Left hindlimb (tissue), 1 donor: ENCODE data around the gene ACAD11.

Experiments used
- DNase-seq: peaks from one replicate; pipeline ENCODE4 v3.0.0-alpha.2; 2018

Gene ACAD11

GRCh38 chr3:132549890-132550578, 109.6 kb downstream of the ACAD11 start:
- DNase-seq: no peak

DNA sequence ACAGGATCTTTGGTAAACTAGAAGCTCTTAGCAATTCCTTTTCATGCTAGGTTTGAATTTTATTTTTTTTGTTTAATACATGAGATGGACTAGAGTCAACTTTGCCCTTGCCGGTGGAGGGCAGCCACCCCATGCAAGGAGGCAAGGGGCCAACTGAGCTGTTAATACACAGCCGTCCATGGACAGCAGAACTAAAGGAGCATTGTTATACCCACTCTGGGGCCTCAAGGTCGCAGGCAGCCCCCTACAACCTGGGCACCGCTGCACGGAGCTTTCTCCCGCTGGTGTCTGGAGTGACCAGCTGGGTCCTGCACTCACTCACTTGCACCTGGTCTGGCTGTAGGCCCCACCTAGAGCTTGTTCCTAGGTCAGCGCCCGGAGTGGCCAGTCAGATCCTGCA, 110.4 kb downstream of the ACAD11 start:
- DNase-seq: no peak

DNA sequence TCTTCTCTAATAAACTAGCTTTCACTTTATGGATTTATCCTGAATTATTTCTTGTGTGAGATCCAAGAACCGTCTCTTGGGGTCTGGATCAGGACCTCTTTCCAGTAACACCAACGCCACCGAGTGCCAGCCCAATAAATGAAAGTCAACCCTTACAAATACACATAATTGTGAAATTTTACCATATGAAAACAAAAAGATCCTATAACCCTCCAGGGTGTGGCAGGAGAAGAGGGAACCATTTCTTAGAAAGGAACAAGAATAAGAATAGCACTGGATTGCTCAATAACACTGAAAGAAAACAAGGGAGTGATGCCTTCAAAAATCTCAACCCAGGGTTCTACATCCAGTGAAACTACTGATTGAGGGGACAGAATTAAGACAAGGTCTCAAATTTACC, 114.1 kb downstream of the ACAD11 start:
- DNase-seq: no peak

DNA sequence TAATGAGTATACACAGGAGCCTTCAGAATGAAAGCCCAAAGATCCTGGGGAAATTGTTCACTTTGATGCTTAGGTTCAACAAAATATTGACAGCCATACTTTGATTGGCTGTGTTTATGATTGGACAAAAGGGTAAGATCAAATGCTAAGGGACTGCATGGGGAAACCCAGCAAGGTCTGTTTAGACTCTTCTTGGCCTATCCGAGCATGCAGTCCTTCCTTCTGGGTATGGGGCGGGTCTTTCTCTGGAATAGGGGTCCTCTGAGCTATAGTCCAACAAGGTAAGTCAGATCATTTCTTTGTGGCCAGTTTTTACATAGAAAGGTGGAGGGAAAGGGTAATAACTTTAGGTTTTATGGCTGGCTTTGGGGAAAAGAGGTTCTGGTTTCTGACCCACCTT, 115.5 kb downstream of the ACAD11 start:
- DNase-seq: no peak

GRCh38 chr3:132543011-132543739, 116.4 kb downstream of the ACAD11 start:
- DNase-seq: no peak

- DNase-seq: no peak
Observed at GRCh38 chr3:132542577-132542976, 117.0 kb downstream of the ACAD11 start.

GRCh38 chr3:132539681-132540080, 119.9 kb downstream of the ACAD11 start:
- DNase-seq: no peak

DNA sequence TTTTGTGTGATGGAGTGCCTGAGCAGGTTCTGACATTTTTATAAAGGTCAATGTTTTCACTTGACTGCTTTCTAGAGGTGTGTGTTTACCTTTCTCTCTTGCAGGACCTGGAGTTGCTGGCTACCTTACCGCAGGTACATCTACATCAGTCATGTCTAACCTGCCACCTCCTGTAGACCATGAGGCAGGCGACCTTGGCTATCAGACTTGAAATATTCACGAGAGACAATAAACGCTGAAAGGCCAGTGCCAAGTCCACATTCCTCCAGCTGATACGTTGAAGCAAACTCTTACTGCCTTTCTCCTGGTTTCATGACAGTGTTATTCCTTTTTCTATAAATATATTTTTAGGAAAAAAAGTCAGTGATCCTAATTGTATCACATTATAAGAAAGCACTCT, 121.5 kb downstream of the ACAD11 start:
- DNase-seq: no peak

- no peak for DNase-seq
Observed at GRCh38 chr3:132537297-132537696, 122.3 kb downstream of the ACAD11 start.

- DNase-seq: no peak
Observed at GRCh38 chr3:132536442-132537153, 123.0 kb downstream of the ACAD11 start.

DNA sequence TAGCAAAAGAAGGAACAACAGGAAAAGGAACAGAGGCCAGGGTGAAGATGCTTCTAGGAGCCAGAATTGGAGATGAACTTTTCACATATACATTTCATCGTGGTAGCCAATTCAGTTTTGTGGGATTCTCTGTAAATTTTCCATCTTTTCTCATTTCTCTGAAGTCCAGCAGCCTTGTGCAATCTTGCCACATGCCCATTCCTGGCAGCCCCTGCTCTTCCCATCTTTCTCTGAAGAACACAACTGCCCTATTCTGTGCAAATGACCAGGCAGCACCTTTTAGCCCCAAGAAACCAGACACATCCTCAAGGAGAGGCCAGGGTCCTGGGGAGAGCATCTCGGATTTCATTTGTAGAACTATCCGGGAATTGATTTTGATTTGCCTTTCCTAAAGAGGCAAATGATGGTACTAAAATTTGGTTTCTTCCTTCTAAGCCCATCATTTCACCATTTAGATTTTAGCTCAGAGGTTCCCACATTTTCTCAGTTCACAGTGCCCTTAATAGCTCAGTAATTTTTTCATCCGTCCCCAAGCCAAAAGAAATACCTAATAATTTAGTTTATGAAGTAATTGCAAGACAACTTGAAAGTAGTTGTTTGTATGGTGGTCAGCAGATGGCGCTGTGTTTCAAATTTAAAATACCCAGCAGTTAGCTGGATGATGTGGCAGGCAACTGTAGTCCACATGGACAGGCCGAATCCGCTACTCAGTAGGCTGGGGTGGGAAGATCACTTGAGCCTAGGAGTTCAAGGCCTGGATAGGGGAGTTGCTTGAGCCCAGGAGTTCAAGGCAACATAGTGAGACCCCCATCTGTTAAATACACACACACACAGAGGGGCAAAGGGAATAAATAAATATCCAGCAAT, 123.8 kb downstream of the ACAD11 start:
- peak; percentile 66 for DNase-seq

GRCh38 chr3:132530624-132531023, 129.0 kb downstream of the ACAD11 start:
- no peak for DNase-seq

DNA sequence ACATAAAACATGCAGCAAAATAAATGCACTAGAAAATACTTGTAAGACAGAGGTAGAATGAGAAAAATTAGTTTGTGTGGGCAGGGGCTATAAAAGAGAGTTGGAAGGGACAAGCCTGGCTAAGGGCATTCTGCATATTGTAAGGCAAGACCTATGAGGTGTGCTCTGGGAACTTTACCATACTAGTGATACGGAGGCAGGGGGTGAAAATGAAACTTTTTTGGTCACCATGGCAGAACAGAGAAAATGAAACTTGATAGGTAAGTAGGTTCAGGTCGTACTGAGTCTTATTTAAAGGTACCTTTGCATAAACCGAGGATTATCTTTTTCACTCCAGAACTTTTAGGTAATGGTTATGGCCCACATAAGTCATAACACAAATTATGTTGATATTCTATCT, 137.3 kb downstream of the ACAD11 start:
- no peak for DNase-seq

- no peak for DNase-seq
Observed at GRCh38 chr3:132521901-132522300, 137.7 kb downstream of the ACAD11 start.

DNA sequence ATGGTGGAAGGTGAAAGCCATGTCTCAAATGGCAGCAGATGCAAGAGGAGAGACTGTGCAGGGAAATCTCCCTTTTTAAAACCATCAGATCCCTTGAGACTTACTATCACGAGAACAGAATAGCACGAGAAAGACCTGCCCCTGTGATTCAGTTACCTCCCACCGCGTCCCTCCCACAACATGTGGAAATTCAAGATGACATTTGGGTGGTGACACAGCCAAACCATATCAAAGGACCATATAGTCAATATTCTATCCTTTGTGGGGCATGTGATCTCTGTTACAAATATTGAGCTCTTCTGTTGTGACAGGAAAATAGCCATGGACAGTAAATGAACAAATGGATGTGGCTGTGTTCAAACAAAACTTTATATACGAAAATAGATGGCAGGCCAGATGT, 139.7 kb downstream of the ACAD11 start:
- DNase-seq: no peak

DNA sequence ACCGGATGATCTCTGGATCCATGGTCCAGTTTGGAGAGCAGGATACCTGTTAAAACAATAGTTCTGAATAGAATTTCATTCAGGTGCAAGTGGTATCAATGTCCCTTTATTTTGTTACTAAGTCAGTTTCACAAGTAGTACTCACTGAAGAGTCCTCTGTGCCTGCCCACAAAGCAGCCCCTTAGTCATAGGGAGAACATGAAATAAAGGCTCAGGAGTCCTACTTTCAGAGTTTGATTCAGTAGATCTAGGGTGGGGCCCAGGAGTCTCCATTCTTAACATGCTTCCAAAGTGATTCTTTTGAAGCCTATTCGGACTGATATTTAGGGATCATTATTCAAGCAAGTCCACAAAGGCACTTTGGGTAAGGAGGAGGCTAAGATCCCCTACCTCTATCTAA, 142.3 kb downstream of the ACAD11 start:
- no peak for DNase-seq

DNA sequence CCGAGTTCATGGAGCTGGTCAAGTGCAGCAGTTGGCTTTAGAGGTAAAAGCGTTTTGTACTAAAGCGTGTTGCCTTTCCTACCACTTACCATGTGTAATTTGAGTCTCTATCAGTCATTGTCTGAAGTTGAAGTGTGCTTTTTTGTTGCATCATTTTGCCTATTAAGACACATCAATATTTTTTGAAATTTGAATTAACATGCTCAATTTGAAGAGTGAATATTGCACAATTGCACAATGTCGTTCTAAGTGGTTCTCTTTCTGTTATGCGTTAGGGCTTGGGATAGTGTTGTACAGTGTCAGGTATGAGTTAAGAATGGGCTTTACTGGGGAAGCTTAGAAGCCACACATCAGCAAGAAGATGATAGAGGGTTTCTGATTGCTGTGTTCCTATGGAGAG, 146.6 kb downstream of the ACAD11 start:
- no peak for DNase-seq

- no peak for DNase-seq
Observed at GRCh38 chr3:132509506-132509905, 150.1 kb downstream of the ACAD11 start.

DNA sequence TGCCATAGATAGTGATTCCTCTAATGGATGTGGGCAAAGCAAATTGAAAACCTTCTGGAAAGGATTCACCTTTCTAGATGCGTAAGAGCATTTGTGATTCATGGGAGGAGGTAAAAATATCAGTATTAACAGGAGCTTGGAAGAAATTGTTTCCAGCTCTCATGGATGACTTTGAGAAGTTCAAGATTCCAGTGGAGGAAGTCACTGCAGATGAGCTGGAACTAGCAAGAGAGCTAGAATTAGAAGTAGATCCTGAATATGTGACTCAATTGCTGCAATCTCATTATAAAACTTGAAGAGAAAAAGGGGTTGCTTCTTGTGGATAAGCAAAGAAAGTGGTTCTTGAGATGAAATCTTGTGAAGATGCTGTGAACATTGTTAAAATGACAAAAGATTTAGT, 150.5 kb downstream of the ACAD11 start:
- DNase-seq: no peak
